Esophagus muscularis mucosa (tissue), 4 donors: ENCODE results near the gene LLGL1. TPM values are rescaled to one million over a fixed set of nuclear protein-coding genes. Genes with fewer than 3 reads are reported as not detected.

Experiments
- DNase-seq: peaks from one replicate; pipeline ENCODE4 v3.0.0-alpha.2; 2017; ENCODE audit errors: extremely low spot score
- H3K27ac ChIP-seq, 4 donors: fragments of 200-600 bp; sonication (generic); replicated peaks in 1 of 4; 1 replicate in 3 of 4; 2 replicates in 1 of 4; pipeline ENCODE4 v1.5.1; 2016 to 2019; ENCODE audit warnings: mild to moderate bottlenecking in 1 of 4
- H3K27me3 ChIP-seq, 4 donors: fragments of 200-600 bp; sonication (generic); one replicate each; pipeline versions ENCODE4 v1.5.1 to v1.6.0; 2016 to 2019
- H3K36me3 ChIP-seq, 4 donors: fragments of 200-600 bp; sonication (generic); one replicate each; pipeline ENCODE4 v1.5.1; 2016 to 2019
- H3K4me1 ChIP-seq, 4 donors: fragments of 200-600 bp; sonication (generic); one replicate each; pipeline ENCODE4 v1.5.1; 2016 to 2019
- H3K4me3 ChIP-seq, 4 donors: fragments of 200-600 bp; sonication (generic); 1 replicate in 2 of 4; 2 replicates in 2 of 4; pipeline ENCODE4 v1.5.1; 2016 to 2019; ENCODE audit warnings: mild to moderate bottlenecking in 4 of 4, moderate library complexity in 1 of 4
- H3K9me3 ChIP-seq, 4 donors: fragments of 200-600 bp; sonication (generic); 1 replicate in 3 of 4; 2 replicates in 1 of 4; pipeline ENCODE4 v1.5.1; 2016 to 2019
- EP300 ChIP-seq: sonication (generic); formaldehyde crosslinking; IDR thresholded peaks from one replicate; pipeline ENCODE4 v1.6.1; 2017; ENCODE audit warnings: antibody characterized with exemption
- POLR2A ChIP-seq: fragments of 450-650 bp; IDR thresholded peaks from one replicate; pipeline ENCODE4 v1.6.1; 2017; ENCODE audit warnings: antibody characterized with exemption, moderate library complexity, mild to moderate bottlenecking, low read depth
- POLR2AphosphoS5 ChIP-seq, 2 donors: sonication (generic); formaldehyde crosslinking; IDR thresholded peaks; one replicate each; pipeline ENCODE4 v1.6.1; 2017; ENCODE audit warnings: antibody characterized with exemption in 2 of 2
- WGBS: methylation state at CpG from one replicate; pipeline ENCODE4 v1.1.5; 2018; 5-methylcytosine and 5-hydroxymethylcytosine counted together
- intact Hi-C: fragments of 100-400 bp; cut with DNase I; formaldehyde crosslinking; loops from one replicate; pipeline ENCODE4 v1.15.1; 2023
- total RNA-seq, 4 donors: library from RNA; depleted of rRNA; stranded (reverse); fragments of >200 nt; gene quantifications; one replicate each; pipeline versions ENCODE4 v1.1.0 to v1.2.1, GENCODE V29; 2016
- TF ChIP-seq, protein P1 (sequence below), 3 experiments: fragments of 200-600 bp in 2 of 3; fragments of 450-650 bp in 1 of 3; sonication (generic) in 2 of 3; IDR thresholded peaks; one replicate each; pipeline ENCODE4 v1.5.1; 2017 to 2019; ENCODE audit warnings: antibody characterized with exemption in 3 of 3, mild to moderate bottlenecking in 2 of 3, moderate library complexity in 1 of 3

The LLGL1 gene
- total RNA-seq, 4 donors from 2014 or later: 17.6 to 35.1 (median 26.2) TPM

DNA sequence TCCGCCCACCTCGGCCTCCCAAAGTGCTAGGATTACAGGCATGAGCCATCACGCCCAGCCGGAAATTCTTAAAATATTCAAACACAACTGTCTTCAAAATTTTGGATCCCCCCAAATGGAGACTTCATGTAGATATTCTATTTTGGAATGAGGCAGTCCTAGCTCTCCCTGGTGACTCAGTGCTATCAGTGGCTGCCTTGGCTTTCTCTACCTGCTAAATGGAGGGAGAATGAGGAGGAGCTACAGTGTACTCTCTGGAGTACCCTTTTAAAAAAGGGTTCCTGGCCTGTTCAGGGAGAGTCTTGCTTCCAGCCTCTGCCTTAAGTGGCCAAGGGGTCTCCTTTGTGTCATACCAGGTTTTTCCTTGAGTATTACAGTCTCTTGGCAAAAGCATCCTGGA is 31.0 kb upstream of the LLGL1 start:
- 94% methylated on average over 4 of the region's 4 CpGs for WGBS
- Histone ChIP-seq H3K27me3 (no peaks in the 10 kb centered on the region), H3K9me3 (no peaks in the 10 kb centered on the region), H3K4me3 (no peak overlapping the region), H3K27ac (no peak overlapping the region), H3K4me1 (peaks cover 85 to 98% (median 88%) of the 10 kb centered on the region in 4 donors), H3K36me3 (peaks cover 19 to 60% (median 54%) of the 10 kb centered on the region in 4 donors)
- TF ChIP-seq EP300 (no peak), POLR2A (no peak), POLR2AphosphoS5 (IDR thresholded peaks at IDR 0.05) (no peak)
- TF ChIP-seq, protein P1, sequence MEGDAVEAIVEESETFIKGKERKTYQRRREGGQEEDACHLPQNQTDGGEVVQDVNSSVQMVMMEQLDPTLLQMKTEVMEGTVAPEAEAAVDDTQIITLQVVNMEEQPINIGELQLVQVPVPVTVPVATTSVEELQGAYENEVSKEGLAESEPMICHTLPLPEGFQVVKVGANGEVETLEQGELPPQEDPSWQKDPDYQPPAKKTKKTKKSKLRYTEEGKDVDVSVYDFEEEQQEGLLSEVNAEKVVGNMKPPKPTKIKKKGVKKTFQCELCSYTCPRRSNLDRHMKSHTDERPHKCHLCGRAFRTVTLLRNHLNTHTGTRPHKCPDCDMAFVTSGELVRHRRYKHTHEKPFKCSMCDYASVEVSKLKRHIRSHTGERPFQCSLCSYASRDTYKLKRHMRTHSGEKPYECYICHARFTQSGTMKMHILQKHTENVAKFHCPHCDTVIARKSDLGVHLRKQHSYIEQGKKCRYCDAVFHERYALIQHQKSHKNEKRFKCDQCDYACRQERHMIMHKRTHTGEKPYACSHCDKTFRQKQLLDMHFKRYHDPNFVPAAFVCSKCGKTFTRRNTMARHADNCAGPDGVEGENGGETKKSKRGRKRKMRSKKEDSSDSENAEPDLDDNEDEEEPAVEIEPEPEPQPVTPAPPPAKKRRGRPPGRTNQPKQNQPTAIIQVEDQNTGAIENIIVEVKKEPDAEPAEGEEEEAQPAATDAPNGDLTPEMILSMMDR (IDR thresholded peaks at IDR 0.05): no peak
- no peak for DNase-seq
- intact Hi-C loops: no loop called here

DNA sequence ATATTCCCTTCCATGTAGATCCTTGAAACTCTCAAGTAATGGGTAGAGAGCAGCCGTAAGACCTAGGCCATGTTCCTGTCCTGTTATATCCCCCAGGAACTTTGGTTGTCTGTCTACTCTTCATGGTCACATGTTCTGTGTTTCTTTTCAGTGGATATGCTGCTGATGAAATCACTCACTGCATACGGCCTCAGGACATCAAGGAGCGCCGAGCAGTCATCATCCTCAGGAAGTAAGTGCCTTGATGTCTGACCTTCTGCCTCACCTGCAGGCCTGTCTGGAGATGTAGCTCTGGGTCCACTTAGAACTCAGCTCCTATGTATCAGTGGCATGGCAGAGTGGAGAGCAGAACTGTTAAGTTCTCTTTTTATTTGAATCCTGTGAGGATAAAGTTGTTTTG is 30.6 kb upstream of the LLGL1 start:
- H3K9me3 ChIP-seq: no peaks in the 10 kb centered on the region
- H3K27ac ChIP-seq: no peak overlapping the region
- H3K36me3 ChIP-seq: peaks cover 19 to 64% (median 57%) of the 10 kb centered on the region in 4 donors
- no peak overlapping the region for H3K4me3 ChIP-seq
- H3K4me1 ChIP-seq: peaks cover 84 to 98% (median 87%) of the 10 kb centered on the region in 4 donors
- intact Hi-C loops: no loop called here
- 65% methylated on average over 4 of the region's 4 CpGs for WGBS
- DNase-seq: no peak
- H3K27me3 ChIP-seq: no peaks in the 10 kb centered on the region
- no peak for TF ChIP-seq EP300
- TF ChIP-seq, protein P1 (IDR thresholded peaks at IDR 0.05): no peak
- no peak for TF ChIP-seq POLR2AphosphoS5 (IDR thresholded peaks at IDR 0.05)
- no peak for TF ChIP-seq POLR2A

DNA sequence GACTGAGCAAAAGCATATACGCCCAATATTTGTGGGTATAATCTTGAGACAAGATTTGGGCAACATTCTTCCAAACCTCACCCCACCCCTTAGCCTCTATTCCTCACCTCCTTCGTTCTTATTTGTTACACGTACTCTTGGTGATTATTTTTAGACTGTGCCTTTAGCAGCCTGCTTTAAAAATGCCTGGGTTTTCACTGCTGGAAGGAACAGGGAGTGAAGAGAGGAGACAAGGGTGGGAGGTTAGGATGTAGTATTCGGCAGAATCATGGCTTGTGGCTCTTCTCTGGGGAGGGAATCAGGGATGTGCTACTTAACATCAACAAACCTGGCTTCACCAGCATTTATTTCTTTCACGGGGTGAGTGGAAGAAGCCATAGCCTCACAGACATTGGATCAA is 30.2 kb upstream of the LLGL1 start:
- peaks cover 19 to 64% (median 59%) of the 10 kb centered on the region in 4 donors for H3K36me3 ChIP-seq
- H3K27me3 ChIP-seq: no peaks in the 10 kb centered on the region
- TF ChIP-seq POLR2A: no peak
- H3K4me1 ChIP-seq: peaks cover 83 to 97% (median 87%) of the 10 kb centered on the region in 4 donors
- H3K27ac ChIP-seq: no peak overlapping the region
- H3K4me3 ChIP-seq: no peak overlapping the region
- H3K9me3 ChIP-seq: no peaks in the 10 kb centered on the region
- intact Hi-C loops: no loop called here
- no peak for DNase-seq
- 73% methylated on average over 5 of the region's 5 CpGs for WGBS

DNA sequence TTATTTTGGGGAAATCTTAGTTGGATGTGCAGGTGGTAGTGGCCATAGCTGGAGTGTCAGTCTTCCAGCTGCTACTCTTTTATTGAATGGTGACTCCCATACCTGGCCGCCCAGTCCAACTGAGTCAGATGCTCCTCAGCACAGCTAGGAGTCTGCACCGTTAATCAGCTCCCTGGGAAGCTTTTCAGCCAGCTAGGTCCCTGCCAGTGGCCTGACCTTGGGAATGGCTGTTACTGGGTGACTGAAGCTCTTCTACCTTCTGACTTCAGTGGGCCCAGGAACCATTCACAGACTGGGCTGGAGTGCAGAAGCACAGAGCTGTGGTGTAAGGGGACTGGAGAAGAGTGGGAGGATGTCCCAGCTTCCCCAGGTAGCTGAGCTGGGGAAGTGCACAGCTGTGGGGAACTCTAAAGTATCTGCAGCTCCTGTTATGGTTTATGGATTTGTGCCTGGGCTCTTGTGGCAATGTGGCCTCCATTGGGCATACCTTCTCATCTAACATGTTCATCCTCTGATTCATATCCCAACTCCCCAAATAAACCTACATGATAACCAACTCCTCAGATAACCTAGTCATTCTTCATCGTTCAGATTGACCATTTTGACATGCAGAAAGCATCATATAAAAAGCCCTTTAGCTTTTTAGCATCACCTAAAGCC is 27.8 kb upstream of the LLGL1 start:
- no peaks in the 10 kb centered on the region for H3K9me3 ChIP-seq
- no peaks in the 10 kb centered on the region for H3K27me3 ChIP-seq
- no peak overlapping the region for H3K27ac ChIP-seq
- H3K36me3 ChIP-seq: peaks cover 19 to 81% (median 68%) of the 10 kb centered on the region in 4 donors
- WGBS: 93% methylated on average over 3 of the region's 3 CpGs
- DNase-seq: no peak
- H3K4me1 ChIP-seq: peaks cover 68 to 98% (median 79%) of the 10 kb centered on the region in 4 donors
- no peak overlapping the region for H3K4me3 ChIP-seq
- intact Hi-C loops: no loop called here
- no peak for TF ChIP-seq EP300

DNA sequence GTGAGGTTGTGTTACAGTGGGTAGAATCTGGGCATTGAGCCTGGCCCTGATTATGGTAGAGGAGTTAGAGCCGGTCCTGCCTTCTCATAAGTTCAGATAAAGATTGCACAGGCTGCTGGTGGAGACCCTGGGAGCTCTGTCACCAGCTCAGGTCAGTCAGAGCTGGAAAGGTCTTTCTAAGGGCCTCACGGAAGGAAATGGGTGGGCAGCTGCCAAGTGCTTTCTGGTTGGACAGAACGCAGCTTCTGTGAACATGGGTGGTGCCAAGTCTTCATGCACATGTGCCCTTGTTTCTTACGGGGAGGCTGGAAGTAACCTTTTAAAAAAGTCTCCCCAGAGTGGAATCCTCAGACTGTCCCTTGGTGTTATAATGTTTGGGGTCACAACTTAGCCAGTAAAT is 26.9 kb upstream of the LLGL1 start:
- no peaks in the 10 kb centered on the region for H3K9me3 ChIP-seq
- TF ChIP-seq EP300 (no peak), POLR2AphosphoS5 (IDR thresholded peaks at IDR 0.05) (no peak), POLR2A (no peak)
- TF ChIP-seq, protein P1 (IDR thresholded peaks at IDR 0.05): no peak
- no peak overlapping the region for H3K27ac ChIP-seq
- no peak overlapping the region for H3K4me3 ChIP-seq
- intact Hi-C loops: no loop called here
- peaks cover 19 to 86% (median 66%) of the 10 kb centered on the region in 4 donors for H3K36me3 ChIP-seq
- DNase-seq: no peak
- H3K27me3 ChIP-seq: no peaks in the 10 kb centered on the region
- peaks cover 60 to 98% (median 77%) of the 10 kb centered on the region in 4 donors for H3K4me1 ChIP-seq
- WGBS: 14% methylated on average over 4 of the region's 4 CpGs

DNA sequence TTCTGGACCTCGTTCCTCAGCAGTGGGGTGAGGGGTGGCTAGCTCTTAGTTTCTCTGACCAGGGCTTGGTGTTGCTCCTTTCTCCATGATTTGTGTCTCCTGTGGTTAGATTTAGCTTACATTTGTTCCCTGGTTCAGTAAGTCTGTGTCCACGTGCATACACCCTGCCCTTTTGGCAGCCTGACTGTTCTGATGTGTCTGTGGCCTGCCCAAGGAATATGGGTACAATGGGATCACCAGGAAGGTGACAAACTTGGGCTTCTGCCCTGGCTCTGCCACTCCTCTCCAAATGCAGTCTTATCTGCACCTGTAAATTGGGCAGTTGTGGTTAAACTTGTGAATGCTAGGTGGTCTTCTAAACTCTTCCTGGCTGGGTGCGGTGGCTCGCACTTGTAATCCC is 24.3 kb upstream of the LLGL1 start:
- intact Hi-C loops: no loop called here
- 88% methylated on average over 4 of the region's 4 CpGs for WGBS
- H3K36me3 ChIP-seq: peaks cover 10 to 92% (median 65%) of the 10 kb centered on the region in 4 donors
- H3K27ac ChIP-seq: no peak overlapping the region
- no peaks in the 10 kb centered on the region for H3K27me3 ChIP-seq
- no peak for TF ChIP-seq EP300
- no peak for TF ChIP-seq POLR2A
- no peak for TF ChIP-seq POLR2AphosphoS5 (IDR thresholded peaks at IDR 0.05)
- TF ChIP-seq, protein P1 (IDR thresholded peaks at IDR 0.05): no peak
- no peaks in the 10 kb centered on the region for H3K9me3 ChIP-seq
- DNase-seq: no peak
- H3K4me1 ChIP-seq: peaks cover 48 to 93% (median 68%) of the 10 kb centered on the region in 4 donors
- H3K4me3 ChIP-seq: no peak overlapping the region
